ENCODE data around the gene CUX1. TPM values are rescaled to one million over a fixed set of nuclear protein-coding genes. Genes with fewer than 3 reads are reported as not detected.

CUX1 gene
- polyA plus RNA-seq, 4 donors, result 29.2 to 77.5 (median 32.3) TPM

DNA sequence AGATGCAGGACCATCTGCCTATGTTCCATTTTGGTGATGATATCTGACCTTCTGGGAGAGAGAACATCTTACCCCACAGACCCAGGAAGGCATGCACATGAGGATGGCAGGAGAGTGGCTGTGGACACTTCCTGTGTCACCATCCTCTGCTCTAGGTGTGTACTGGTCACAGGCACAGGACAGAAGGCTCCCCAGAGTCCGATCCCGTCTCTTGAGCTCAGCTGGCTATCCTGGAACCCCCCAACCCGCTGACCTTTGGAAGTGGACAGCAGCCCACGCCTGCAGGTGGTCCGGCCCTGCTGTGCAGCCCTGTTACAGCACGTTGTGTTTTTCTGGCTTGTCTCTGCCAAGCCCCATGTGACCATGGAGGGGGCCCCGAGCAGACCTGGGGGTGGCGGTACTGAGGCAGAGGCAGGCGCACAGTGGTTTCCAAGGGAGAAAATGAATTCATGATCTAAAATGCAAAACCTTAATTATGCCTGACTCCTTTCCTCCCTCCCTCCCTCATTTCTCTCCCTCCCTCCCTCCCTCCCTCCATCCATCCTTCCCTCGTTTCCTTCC, 178.8 kb downstream of the CUX1 start:
- no peak for FAIRE-seq
- Histone ChIP-seq H3K4me3 (ENCODE audit: low read depth in 1 of 3, low read length in 3 of 3) (no peak overlapping the region), H3K9me3 (ENCODE audit: control insufficient read depth in 2 of 2, insufficient read depth in 1 of 2, low read depth in 1 of 2, low read length in 1 of 2) (no peaks in the 10 kb centered on the region), H3K27ac (ENCODE audit: low read depth in 1 of 3, low read length in 2 of 3) (no peak overlapping the region), H3K36me3 (ENCODE audit: control insufficient read depth in 3 of 3, insufficient read depth in 2 of 3, low read depth in 1 of 3, low read length in 3 of 3) (peaks cover 0 to 26% (median 0%) of the 10 kb centered on the region in 3 donors), H3K4me1 (ENCODE audit: control insufficient read depth in 3 of 3, insufficient read depth in 2 of 3, low read depth in 1 of 3, low read length in 2 of 3) (no peaks in the 10 kb centered on the region), H3K27me3 (ENCODE audit: control insufficient read depth in 3 of 3, insufficient read depth in 3 of 3, low read length in 3 of 3) (no peaks in the 10 kb centered on the region)
- WGBS, 3 donors, result 80 to 87% (median 85%) methylated on average over 10 of the region's 10 CpGs
- DNase-seq, result no peak

DNA sequence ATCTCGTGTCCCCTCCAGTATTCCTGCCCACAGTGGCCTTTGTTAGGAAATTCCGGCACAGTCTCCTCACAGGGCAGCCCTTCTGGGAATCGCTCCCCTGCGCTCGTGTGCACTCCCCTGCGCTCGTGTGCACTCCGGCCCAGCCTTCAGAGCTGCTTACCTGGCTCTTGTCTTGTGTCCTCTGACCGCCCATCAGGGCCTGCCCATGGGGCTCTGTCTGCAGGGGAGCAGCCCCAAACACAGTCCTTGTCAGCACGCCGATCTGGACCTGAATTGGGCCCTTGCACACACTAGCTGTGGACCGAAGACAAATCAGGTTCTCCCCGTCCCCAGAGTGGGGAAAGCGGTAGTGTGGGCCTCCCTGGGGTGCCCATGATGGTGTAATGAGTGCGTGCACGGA, 179.4 kb downstream of the CUX1 start:
- no peaks in the 10 kb centered on the region for H3K27me3 ChIP-seq (ENCODE audit: control insufficient read depth in 3 of 3, insufficient read depth in 3 of 3, low read length in 3 of 3)
- 93 to 95% (median 94%) methylated on average over 16 of the region's 16 CpGs for WGBS, 3 donors
- no peaks in the 10 kb centered on the region for H3K4me1 ChIP-seq (ENCODE audit: control insufficient read depth in 3 of 3, insufficient read depth in 2 of 3, low read depth in 1 of 3, low read length in 2 of 3)

DNA sequence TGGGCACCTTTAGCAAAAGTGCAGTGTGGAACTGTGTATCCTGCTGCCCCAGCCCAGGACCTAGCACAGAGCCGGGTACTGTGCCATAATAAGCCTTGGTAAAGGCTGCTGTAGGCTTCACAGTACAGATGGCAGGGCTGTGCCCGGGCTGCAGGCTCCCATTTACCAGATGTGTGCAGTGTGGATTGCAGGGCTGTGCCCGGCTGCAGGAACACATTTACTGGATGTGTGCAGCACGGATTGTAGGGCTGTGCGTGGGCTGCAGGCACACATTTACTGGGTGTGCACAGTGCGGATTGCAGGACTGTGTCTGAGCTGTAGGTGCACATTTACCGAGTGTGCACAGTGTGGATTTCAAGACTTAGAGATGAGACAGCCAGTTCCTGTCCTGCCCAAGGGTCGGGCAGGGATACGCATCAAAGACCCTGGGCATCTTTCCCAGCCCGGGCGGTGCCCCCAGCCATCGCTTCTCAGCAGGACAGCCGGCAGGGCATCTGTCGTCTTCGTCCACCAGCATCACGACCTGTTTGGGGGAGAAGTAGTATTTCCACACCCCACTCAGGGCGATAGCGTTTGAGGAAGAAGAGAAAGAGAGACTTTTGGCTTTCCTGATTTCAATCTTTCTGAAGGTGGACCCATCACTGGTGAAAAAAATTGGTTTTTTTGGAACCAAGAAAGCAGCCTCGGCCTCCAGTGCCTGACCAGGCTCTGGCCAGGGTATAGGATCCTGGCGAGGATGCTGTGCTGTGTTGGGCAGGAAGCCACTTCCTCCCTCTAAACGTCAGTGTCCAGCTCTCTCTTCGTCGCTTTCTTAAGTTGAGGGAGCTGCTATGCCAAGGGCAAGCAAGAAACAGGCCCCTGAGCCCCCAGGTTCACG, 180.8 kb downstream of the CUX1 start:
- H3K4me1 ChIP-seq (ENCODE audit: control insufficient read depth in 3 of 3, insufficient read depth in 2 of 3, low read depth in 1 of 3, low read length in 2 of 3), result no peaks in the 10 kb centered on the region
- H3K9me3 ChIP-seq (ENCODE audit: control insufficient read depth in 2 of 2, insufficient read depth in 1 of 2, low read depth in 1 of 2, low read length in 1 of 2), result no peaks in the 10 kb centered on the region
- H3K27me3 ChIP-seq (ENCODE audit: control insufficient read depth in 3 of 3, insufficient read depth in 3 of 3, low read length in 3 of 3), result no peaks in the 10 kb centered on the region
- 82 to 90% (median 87%) methylated on average over 24 of the region's 24 CpGs for WGBS, 3 donors
- H3K27ac ChIP-seq (ENCODE audit: low read depth in 1 of 3, low read length in 2 of 3), result no peak overlapping the region
- no peak for DNase-seq
- no peak overlapping the region for H3K4me3 ChIP-seq (ENCODE audit: low read depth in 1 of 3, low read length in 3 of 3)
- peaks cover 0 to 26% (median 0%) of the 10 kb centered on the region in 3 donors for H3K36me3 ChIP-seq (ENCODE audit: control insufficient read depth in 3 of 3, insufficient read depth in 2 of 3, low read depth in 1 of 3, low read length in 3 of 3)
- no peak for FAIRE-seq

More for the DNA sequence above, 179.4 kb downstream of the CUX1 start:
- Histone ChIP-seq H3K4me3 (ENCODE audit: low read depth in 1 of 3, low read length in 3 of 3) (no peak overlapping the region), H3K27ac (ENCODE audit: low read depth in 1 of 3, low read length in 2 of 3) (no peak overlapping the region), H3K9me3 (ENCODE audit: control insufficient read depth in 2 of 2, insufficient read depth in 1 of 2, low read depth in 1 of 2, low read length in 1 of 2) (no peaks in the 10 kb centered on the region), H3K36me3 (ENCODE audit: control insufficient read depth in 3 of 3, insufficient read depth in 2 of 3, low read depth in 1 of 3, low read length in 3 of 3) (peaks cover 0 to 26% (median 0%) of the 10 kb centered on the region in 3 donors)
- DNase-seq, result no peak
- no peak for FAIRE-seq

DNA sequence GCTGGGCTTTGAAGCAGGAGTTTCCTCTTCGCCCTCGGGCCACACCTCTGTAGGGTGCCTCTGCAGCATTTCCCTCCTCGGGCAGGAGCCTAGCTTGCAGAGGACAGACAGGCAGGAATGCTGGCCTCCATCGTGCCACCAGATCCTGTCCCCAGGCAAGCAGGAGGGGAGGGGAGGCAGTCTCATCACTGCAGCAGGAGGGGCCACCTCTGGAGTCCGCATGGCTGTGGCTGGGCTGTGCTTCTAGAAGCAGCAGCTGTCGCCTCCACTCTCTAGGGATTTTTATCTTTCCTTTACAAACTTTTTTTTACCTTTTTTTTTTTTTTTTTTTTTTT, 181.4 kb downstream of the CUX1 start:
- peaks cover 0 to 26% (median 0%) of the 10 kb centered on the region in 3 donors for H3K36me3 ChIP-seq (ENCODE audit: control insufficient read depth in 3 of 3, insufficient read depth in 2 of 3, low read depth in 1 of 3, low read length in 3 of 3)
- WGBS, 3 donors, result 51 to 77% (median 58%) methylated on average over 6 of the region's 6 CpGs
- no peak overlapping the region for H3K4me3 ChIP-seq (ENCODE audit: low read depth in 1 of 3, low read length in 3 of 3)
- H3K9me3 ChIP-seq (ENCODE audit: control insufficient read depth in 2 of 2, insufficient read depth in 1 of 2, low read depth in 1 of 2, low read length in 1 of 2), result no peaks in the 10 kb centered on the region
- DNase-seq (no peak), FAIRE-seq (no peak)
- H3K27me3 ChIP-seq (ENCODE audit: control insufficient read depth in 3 of 3, insufficient read depth in 3 of 3, low read length in 3 of 3), result no peaks in the 10 kb centered on the region
- no peak overlapping the region for H3K27ac ChIP-seq (ENCODE audit: low read depth in 1 of 3, low read length in 2 of 3)
- no peaks in the 10 kb centered on the region for H3K4me1 ChIP-seq (ENCODE audit: control insufficient read depth in 3 of 3, insufficient read depth in 2 of 3, low read depth in 1 of 3, low read length in 2 of 3)

DNA sequence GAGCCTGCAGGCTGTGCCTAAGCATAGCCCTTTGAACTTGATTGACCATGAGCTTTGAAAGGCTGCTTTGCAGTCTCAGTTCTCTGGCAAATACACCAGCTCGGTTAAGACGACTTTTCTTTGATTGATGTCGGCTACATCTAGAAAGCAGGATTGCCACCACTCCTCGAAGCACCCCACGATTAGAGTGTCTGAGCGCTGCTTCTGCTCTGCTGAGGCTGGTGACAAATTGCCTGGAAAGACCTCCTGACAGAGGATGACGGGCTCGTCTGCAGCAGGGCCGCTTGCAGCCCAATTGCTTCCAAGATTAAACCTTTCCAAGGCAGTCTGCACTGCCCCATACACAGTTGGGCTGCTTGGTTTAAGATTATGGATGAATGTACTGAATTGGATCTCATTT, 182.0 kb downstream of the CUX1 start:
- H3K4me1 ChIP-seq (ENCODE audit: control insufficient read depth in 3 of 3, insufficient read depth in 2 of 3, low read depth in 1 of 3, low read length in 2 of 3), result no peaks in the 10 kb centered on the region
- 89 to 91% (median 89%) methylated on average over 9 of the region's 9 CpGs for WGBS, 3 donors
- H3K27ac ChIP-seq (ENCODE audit: low read depth in 1 of 3, low read length in 2 of 3), result no peak overlapping the region
- H3K9me3 ChIP-seq (ENCODE audit: control insufficient read depth in 2 of 2, insufficient read depth in 1 of 2, low read depth in 1 of 2, low read length in 1 of 2), result no peaks in the 10 kb centered on the region
- H3K27me3 ChIP-seq (ENCODE audit: control insufficient read depth in 3 of 3, insufficient read depth in 3 of 3, low read length in 3 of 3), result no peaks in the 10 kb centered on the region
- peaks cover 0 to 29% (median 0%) of the 10 kb centered on the region in 3 donors for H3K36me3 ChIP-seq (ENCODE audit: control insufficient read depth in 3 of 3, insufficient read depth in 2 of 3, low read depth in 1 of 3, low read length in 3 of 3)
- FAIRE-seq (no peak), DNase-seq (no peak)
- H3K4me3 ChIP-seq (ENCODE audit: low read depth in 1 of 3, low read length in 3 of 3), result no peak overlapping the region

DNA sequence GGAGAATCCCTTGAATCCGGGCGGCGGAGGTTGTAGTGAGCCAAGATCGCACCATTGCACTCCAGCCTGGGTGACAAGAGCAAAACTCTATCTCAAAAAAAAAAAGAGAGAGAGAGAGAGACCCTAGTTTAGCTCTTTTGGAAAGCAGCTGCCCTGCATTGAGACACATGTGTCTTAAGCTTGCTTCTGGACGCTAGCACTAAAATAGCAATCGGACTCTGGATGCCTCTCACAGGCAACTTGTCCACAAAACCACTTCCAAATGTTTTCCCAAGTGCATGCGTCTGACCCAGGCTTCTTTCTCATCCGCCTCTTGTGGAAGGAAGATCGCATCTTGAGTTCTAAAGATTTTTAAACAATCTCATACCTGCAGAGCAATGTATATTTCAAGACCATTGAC, 182.7 kb downstream of the CUX1 start:
- Histone ChIP-seq H3K27ac (ENCODE audit: low read depth in 1 of 3, low read length in 2 of 3) (no peak overlapping the region), H3K4me1 (ENCODE audit: control insufficient read depth in 3 of 3, insufficient read depth in 2 of 3, low read depth in 1 of 3, low read length in 2 of 3) (no peaks in the 10 kb centered on the region), H3K9me3 (ENCODE audit: control insufficient read depth in 2 of 2, insufficient read depth in 1 of 2, low read depth in 1 of 2, low read length in 1 of 2) (no peaks in the 10 kb centered on the region), H3K36me3 (ENCODE audit: control insufficient read depth in 3 of 3, insufficient read depth in 2 of 3, low read depth in 1 of 3, low read length in 3 of 3) (peaks cover 0 to 31% (median 0%) of the 10 kb centered on the region in 3 donors), H3K4me3 (ENCODE audit: low read depth in 1 of 3, low read length in 3 of 3) (no peak overlapping the region), H3K27me3 (ENCODE audit: control insufficient read depth in 3 of 3, insufficient read depth in 3 of 3, low read length in 3 of 3) (no peaks in the 10 kb centered on the region)
- DNase-seq (no peak), FAIRE-seq (no peak)
- WGBS, 3 donors, result 85 to 94% (median 87%) methylated on average over 9 of the region's 9 CpGs

DNA sequence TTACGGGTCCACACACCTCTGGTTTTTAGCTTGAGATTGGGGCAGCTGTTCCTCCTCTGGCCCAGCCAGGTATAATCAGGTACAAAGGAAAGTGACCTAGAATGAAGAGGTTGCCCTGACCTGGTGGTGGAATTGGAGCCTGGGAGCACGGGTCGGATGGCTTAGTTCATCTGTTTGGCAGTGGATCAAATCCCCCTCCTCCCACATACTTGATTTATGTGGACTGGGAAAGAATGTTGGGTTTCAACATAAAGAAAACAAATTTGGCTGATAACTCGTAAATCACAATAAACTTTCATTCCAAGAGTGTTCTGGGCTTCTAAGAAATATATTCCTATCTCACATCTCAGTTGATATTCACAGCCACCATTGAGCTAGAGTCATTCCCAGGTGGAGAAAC, 186.8 kb downstream of the CUX1 start:
- H3K27ac ChIP-seq (ENCODE audit: low read depth in 1 of 3, low read length in 2 of 3), result no peak overlapping the region
- H3K27me3 ChIP-seq (ENCODE audit: control insufficient read depth in 3 of 3, insufficient read depth in 3 of 3, low read length in 3 of 3), result no peaks in the 10 kb centered on the region
- FAIRE-seq, result no peak
- H3K36me3 ChIP-seq (ENCODE audit: control insufficient read depth in 3 of 3, insufficient read depth in 2 of 3, low read depth in 1 of 3, low read length in 3 of 3), result peaks cover 0 to 49% (median 0%) of the 10 kb centered on the region in 3 donors
- no peak overlapping the region for H3K4me3 ChIP-seq (ENCODE audit: low read depth in 1 of 3, low read length in 3 of 3)
- no peak for DNase-seq
- 65 to 71% (median 70%) methylated on average over 4 of the region's 4 CpGs for WGBS, 3 donors
- no peaks in the 10 kb centered on the region for H3K9me3 ChIP-seq (ENCODE audit: control insufficient read depth in 2 of 2, insufficient read depth in 1 of 2, low read depth in 1 of 2, low read length in 1 of 2)
- peaks cover 0 to 2% (median 0%) of the 10 kb centered on the region in 3 donors for H3K4me1 ChIP-seq (ENCODE audit: control insufficient read depth in 3 of 3, insufficient read depth in 2 of 3, low read depth in 1 of 3, low read length in 2 of 3)

DNA sequence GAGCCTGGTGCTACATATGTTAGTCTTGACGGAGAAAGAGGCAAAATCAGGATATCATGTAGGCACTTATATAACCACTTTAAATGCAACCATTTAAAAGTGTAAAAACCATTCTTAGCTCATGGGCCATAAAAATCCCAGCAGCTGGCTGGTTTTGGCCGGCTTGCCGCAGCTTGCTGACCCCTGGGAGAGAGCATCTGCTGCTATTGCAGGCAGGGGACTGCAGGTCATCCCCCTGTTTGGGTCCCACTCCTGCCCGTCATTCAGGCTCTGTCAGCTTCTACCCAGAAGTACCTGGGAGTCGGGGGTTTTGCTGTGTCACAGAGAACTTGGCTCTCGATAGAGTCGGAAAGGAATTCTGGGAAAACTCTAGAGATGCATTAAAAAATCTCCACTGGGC, 187.4 kb downstream of the CUX1 start:
- FAIRE-seq, result no peak
- DNase-seq, result no peak
- H3K36me3 ChIP-seq (ENCODE audit: control insufficient read depth in 3 of 3, insufficient read depth in 2 of 3, low read depth in 1 of 3, low read length in 3 of 3), result peaks cover 0 to 52% (median 0%) of the 10 kb centered on the region in 3 donors
- H3K27ac ChIP-seq (ENCODE audit: low read depth in 1 of 3, low read length in 2 of 3), result no peak overlapping the region
- no peaks in the 10 kb centered on the region for H3K9me3 ChIP-seq (ENCODE audit: control insufficient read depth in 2 of 2, insufficient read depth in 1 of 2, low read depth in 1 of 2, low read length in 1 of 2)
- WGBS, 3 donors, result 89 to 92% (median 90%) methylated on average over 7 of the region's 7 CpGs
- no peak overlapping the region for H3K4me3 ChIP-seq (ENCODE audit: low read depth in 1 of 3, low read length in 3 of 3)
- no peaks in the 10 kb centered on the region for H3K27me3 ChIP-seq (ENCODE audit: control insufficient read depth in 3 of 3, insufficient read depth in 3 of 3, low read length in 3 of 3)
- peaks cover 0 to 2% (median 0%) of the 10 kb centered on the region in 3 donors for H3K4me1 ChIP-seq (ENCODE audit: control insufficient read depth in 3 of 3, insufficient read depth in 2 of 3, low read depth in 1 of 3, low read length in 2 of 3)

All from small intestine (tissue), 7 donors.